SJSA1 (cell line): ENCODE measurements around the gene ADD3. TPM values are rescaled to one million over a fixed set of nuclear protein-coding genes. Genes with fewer than 3 reads are reported as not detected.
A peak's percentile ranks its signal among the peaks of the same experiment; 100 is the strongest.

Experiments
- DNase-seq, 2 experiments: peaks; one replicate each; pipeline ENCODE4 v3.0.0-alpha.2; 2015 to 2020; ENCODE audit warnings: low spot score in 2 of 2, low read depth in 1 of 2
- H3K27ac ChIP-seq: fragments of 250-450 bp; sonication (Bioruptor Pico); 2 replicates; pipeline ENCODE4 v1.5.1; 2020; ENCODE audit warnings: mild to moderate bottlenecking, moderate library complexity
- H3K27me3 ChIP-seq: fragments of 250-450 bp; sonication (Bioruptor Pico); replicated peaks from 2 replicates; pipeline ENCODE4 v1.5.1; 2020; ENCODE audit warnings: mild to moderate bottlenecking, moderate library complexity
- H3K36me3 ChIP-seq: fragments of 250-450 bp; sonication (Bioruptor Pico); 2 replicates; pipeline ENCODE4 v1.5.1; 2020; ENCODE audit warnings: mild to moderate bottlenecking
- H3K4me1 ChIP-seq: fragments of 250-450 bp; sonication (Bioruptor Pico); replicated peaks from 2 replicates; pipeline ENCODE4 v1.6.1; 2021; ENCODE audit warnings: mild to moderate bottlenecking
- H3K4me3 ChIP-seq: fragments of 250-450 bp; sonication (Bioruptor Pico); 2 replicates; pipeline ENCODE4 v1.5.1; 2020; ENCODE audit warnings: mild to moderate bottlenecking
- H3K9me3 ChIP-seq: fragments of 250-450 bp; sonication (Bioruptor Pico); replicated peaks from 2 replicates; pipeline ENCODE4 v1.5.1; 2020; ENCODE audit warnings: mild to moderate bottlenecking
- total RNA-seq: library from RNA; depleted of rRNA; stranded (reverse); fragments of >200 nt; shearing (Covaris generic); gene quantifications from 2 replicates; pipeline ENCODE4 v1.2.3, GENCODE V29; 2014

The ADD3 gene
- total RNA-seq, 1 experiment from 2014 or later = 303 TPM

GRCh38 chr10:110163841-110164240 is 156.1 kb downstream of the ADD3 start:
- no peak for DNase-seq
- no peak overlapping the region for H3K4me3 ChIP-seq
- peaks cover 3% of the 10 kb centered on the region; the same call in 1 of the 2 replicates for H3K27me3 ChIP-seq
- H3K36me3 ChIP-seq = no peaks in the 10 kb centered on the region
- H3K9me3 ChIP-seq = no peaks in the 10 kb centered on the region
- H3K27ac ChIP-seq = no peak overlapping the region
- no peaks in the 10 kb centered on the region for H3K4me1 ChIP-seq

- Histone ChIP-seq H3K9me3 (no peaks in the 10 kb centered on the region), H3K27ac (no peak overlapping the region), H3K36me3 (no peaks in the 10 kb centered on the region), H3K4me3 (no peak overlapping the region), H3K4me1 (peaks cover 4% of the 10 kb centered on the region), H3K27me3 (peaks cover 3% of the 10 kb centered on the region; the same call in 1 of the 2 replicates)
- DNase-seq = no peak
Observed at GRCh38 chr10:110165239-110165638, 157.5 kb downstream of the ADD3 start.

- Histone ChIP-seq H3K4me1 (peaks cover 12% of the 10 kb centered on the region), H3K36me3 (no peaks in the 10 kb centered on the region), H3K27ac (no peak overlapping the region), H3K4me3 (no peak overlapping the region), H3K9me3 (no peaks in the 10 kb centered on the region), H3K27me3 (peaks cover 3% of the 10 kb centered on the region; the same call in 1 of the 2 replicates)
- no peak for DNase-seq
Observed at GRCh38 chr10:110167149-110167548, 159.4 kb downstream of the ADD3 start.

GRCh38 chr10:110168601-110169481 is 161.1 kb downstream of the ADD3 start:
- Histone ChIP-seq H3K36me3 (no peaks in the 10 kb centered on the region), H3K4me3 (no peak overlapping the region), H3K27me3 (peaks cover 3% of the 10 kb centered on the region; the same call in 1 of the 2 replicates), H3K27ac (no peak overlapping the region), H3K4me1 (peaks cover 12% of the 10 kb centered on the region), H3K9me3 (no peaks in the 10 kb centered on the region)
- peak in 1 of 2 experiments; percentile 17 for DNase-seq

GRCh38 chr10:110169586-110169985 is 161.8 kb downstream of the ADD3 start:
- H3K4me1 ChIP-seq = peaks cover 12% of the 10 kb centered on the region
- no peaks in the 10 kb centered on the region for H3K9me3 ChIP-seq
- no peaks in the 10 kb centered on the region for H3K36me3 ChIP-seq
- DNase-seq = peak in 1 of 2 experiments; percentile 19
- H3K27me3 ChIP-seq = peaks cover 3% of the 10 kb centered on the region; the same call in 1 of the 2 replicates
- H3K4me3 ChIP-seq = no peak overlapping the region
- H3K27ac ChIP-seq = no peak overlapping the region

- DNase-seq = peak; percentile 41 to 51
- no peaks in the 10 kb centered on the region for H3K9me3 ChIP-seq
- no peak overlapping the region for H3K4me3 ChIP-seq
- H3K27me3 ChIP-seq = peaks cover 3% of the 10 kb centered on the region; the same call in 1 of the 2 replicates
- H3K27ac ChIP-seq = no peak overlapping the region
- H3K36me3 ChIP-seq = no peaks in the 10 kb centered on the region
- H3K4me1 ChIP-seq = peaks cover 12% of the 10 kb centered on the region
Observed at GRCh38 chr10:110170142-110170971, 162.6 kb downstream of the ADD3 start.

- H3K27ac ChIP-seq = no peak overlapping the region
- H3K36me3 ChIP-seq = no peaks in the 10 kb centered on the region
- DNase-seq = peak in 1 of 2 experiments; percentile 20
- H3K4me3 ChIP-seq = no peak overlapping the region
- H3K27me3 ChIP-seq = peaks cover 3% of the 10 kb centered on the region; the same call in 1 of the 2 replicates
- no peaks in the 10 kb centered on the region for H3K9me3 ChIP-seq
- H3K4me1 ChIP-seq = peaks cover 12% of the 10 kb centered on the region
Observed at GRCh38 chr10:110171032-110171431, 163.2 kb downstream of the ADD3 start.

- Histone ChIP-seq H3K4me3 (no peak overlapping the region), H3K27ac (no peak overlapping the region), H3K4me1 (peaks cover 12% of the 10 kb centered on the region), H3K27me3 (peaks cover 3% of the 10 kb centered on the region; the same call in 1 of the 2 replicates), H3K36me3 (no peaks in the 10 kb centered on the region), H3K9me3 (no peaks in the 10 kb centered on the region)
- DNase-seq = peak in 1 of 2 experiments; percentile 7
Observed at GRCh38 chr10:110172155-110172554, 164.4 kb downstream of the ADD3 start.

GRCh38 chr10:110174201-110174600 is 166.4 kb downstream of the ADD3 start:
- Histone ChIP-seq H3K9me3 (no peaks in the 10 kb centered on the region), H3K36me3 (no peaks in the 10 kb centered on the region), H3K4me3 (no peak overlapping the region), H3K27ac (no peak overlapping the region), H3K4me1 (peaks cover 12% of the 10 kb centered on the region), H3K27me3 (no peaks in the 10 kb centered on the region; the same call in 1 of the 2 replicates)
- peak in 1 of 2 experiments; percentile 7 for DNase-seq

GRCh38 chr10:110174816-110175215 is 167.0 kb downstream of the ADD3 start:
- Histone ChIP-seq H3K27me3 (no peaks in the 10 kb centered on the region; the same call in 1 of the 2 replicates), H3K4me3 (no peak overlapping the region), H3K36me3 (no peaks in the 10 kb centered on the region), H3K9me3 (no peaks in the 10 kb centered on the region), H3K4me1 (peaks cover 12% of the 10 kb centered on the region), H3K27ac (no peak overlapping the region)
- DNase-seq = no peak

GRCh38 chr10:110175406-110175805 is 167.6 kb downstream of the ADD3 start:
- no peak overlapping the region for H3K27ac ChIP-seq
- H3K27me3 ChIP-seq = no peaks in the 10 kb centered on the region
- H3K36me3 ChIP-seq = no peaks in the 10 kb centered on the region
- H3K4me3 ChIP-seq = no peak overlapping the region
- no peaks in the 10 kb centered on the region for H3K9me3 ChIP-seq
- peaks cover 6% of the 10 kb centered on the region for H3K4me1 ChIP-seq
- no peak for DNase-seq

GRCh38 chr10:110176141-110177030 is 168.6 kb downstream of the ADD3 start:
- no peak for DNase-seq
- Histone ChIP-seq H3K9me3 (no peaks in the 10 kb centered on the region), H3K4me1 (no peaks in the 10 kb centered on the region), H3K27me3 (no peaks in the 10 kb centered on the region), H3K27ac (no peak overlapping the region), H3K36me3 (no peaks in the 10 kb centered on the region), H3K4me3 (no peak overlapping the region)

- Histone ChIP-seq H3K36me3 (no peaks in the 10 kb centered on the region), H3K4me1 (no peaks in the 10 kb centered on the region)
Observed at GRCh38 chr10:110179220-110179619, 171.4 kb downstream of the ADD3 start.

More at GRCh38 chr10:110179220-110179619, 171.4 kb downstream of the ADD3 start:
- H3K4me3 ChIP-seq = no peak overlapping the region
- H3K27ac ChIP-seq = no peak overlapping the region
- no peaks in the 10 kb centered on the region for H3K27me3 ChIP-seq
- no peaks in the 10 kb centered on the region for H3K9me3 ChIP-seq
- DNase-seq = no peak
